PC-9 (cell line): Measurements from ENCODE around the gene CCDC43. TPM values are rescaled to one million over a fixed set of nuclear protein-coding genes. Genes with fewer than 3 reads are reported as not detected.

ENCODE experiments used
- BruUV-seq: library from RNA; stranded (reverse); fragments of 400-500 nt; replicated peaks from 2 replicates; lab custom pipeline; 2021; lab: Mats Ljungman, UMichigan
- CTCF ChIA-PET: fragments of 300-600 bp; sonication (Branson Sonifier 250); formaldehyde crosslinking; loops from one replicate; lab custom pipeline; 2022; ENCODE audit warnings: antibody characterized with exemption; lab: Charles Lee
- POLR2A ChIA-PET: fragments of 300-600 bp; sonication (Branson Sonifier 250); formaldehyde crosslinking; loops from one replicate; lab custom pipeline; 2022; ENCODE audit warnings: antibody characterized with exemption; ENCODE audit not compliant: unreplicated experiment; lab: Charles Lee
- DNase-seq, 2 experiments: peaks; one replicate each; pipeline versions ENCODE4 v3.0.0 to v3.0.0-alpha.2; 2015 to 2022; ENCODE audit warnings: mixed read lengths in 1 of 2
- H2AFZ ChIP-seq: fragments of 200-600 bp; sonication (generic); 2 replicates; pipeline ENCODE4 v1.8.1; 2017; ENCODE audit warnings: antibody characterized with exemption
- H3F3A ChIP-seq: fragments of 200-600 bp; sonication (generic); 2 replicates; pipeline ENCODE4 v1.8.1; 2017; ENCODE audit warnings: antibody characterized with exemption, mild to moderate bottlenecking, low read depth; ENCODE audit not compliant: insufficient read depth
- H3K27ac ChIP-seq: fragments of 200-600 bp; sonication (generic); 2 replicates; pipeline ENCODE4 v1.6.1; 2016; ENCODE audit warnings: mixed run types
- H3K27me3 ChIP-seq: fragments of 200-600 bp; sonication (generic); 2 replicates; pipeline ENCODE4 v1.6.1; 2016; ENCODE audit warnings: low read depth, mixed run types; ENCODE audit not compliant: insufficient read depth
- H3K36me3 ChIP-seq: fragments of 200-600 bp; sonication (generic); 2 replicates; pipeline ENCODE4 v1.6.1; 2016; ENCODE audit warnings: low read depth, mixed run types
- H3K4me1 ChIP-seq: fragments of 200-600 bp; sonication (generic); replicated peaks from 2 replicates; pipeline ENCODE4 v1.6.1; 2016; ENCODE audit warnings: mixed run types; ENCODE audit not compliant: insufficient read depth
- H3K4me2 ChIP-seq: fragments of 200-600 bp; sonication (generic); 2 replicates; pipeline ENCODE4 v1.6.1; 2017; ENCODE audit warnings: mixed run types
- H3K4me3 ChIP-seq: fragments of 200-600 bp; sonication (generic); 2 replicates; pipeline ENCODE4 v1.6.1; 2016; ENCODE audit warnings: mixed run types
- H3K79me2 ChIP-seq: fragments of 200-600 bp; sonication (generic); 2 replicates; pipeline ENCODE4 v1.6.1; 2017; ENCODE audit warnings: low read depth, mixed run types
- H3K9me2 ChIP-seq: fragments of 200-600 bp; sonication (generic); 2 replicates; pipeline ENCODE4 v1.8.1; 2017; ENCODE audit warnings: mild to moderate bottlenecking; ENCODE audit not compliant: insufficient read depth
- H3K9me3 ChIP-seq: fragments of 200-600 bp; sonication (generic); 2 replicates; pipeline ENCODE4 v1.8.1; 2016; ENCODE audit warnings: low read depth; ENCODE audit not compliant: insufficient read depth
- H4K20me1 ChIP-seq: fragments of 200-600 bp; sonication (generic); 2 replicates; pipeline ENCODE4 v1.8.1; 2017; ENCODE audit not compliant: insufficient read depth
- CTCF ChIP-seq: fragments of 200-600 bp; sonication (generic); conservative IDR thresholded peaks from 2 replicates; pipeline ENCODE4 v1.6.1; 2017; ENCODE audit warnings: mixed run types, antibody characterized with exemption, mild to moderate bottlenecking, moderate library complexity
- EZH2 ChIP-seq: fragments of 200-600 bp; sonication (generic); IDR thresholded peaks from 2 replicates; pipeline ENCODE4 v1.8.0; 2017; ENCODE audit warnings: antibody characterized with exemption, low read depth
- intact Hi-C: fragments of 100-400 bp; cut with micrococcal nuclease; formaldehyde crosslinking; loops from one replicate; pipeline ENCODE4 v1.10.0; 2022; ENCODE audit not compliant: unreplicated experiment
- total RNA-seq: library from RNA; stranded (reverse); gene quantifications from 2 replicates; pipeline ENCODE4 v1.2.3, GENCODE V29; 2021

Gene CCDC43
- total RNA-seq, 1 experiment from 2014 or later: 19.9 TPM

GRCh38 chr17:44666006-44666405 is 23.6 kb downstream of the CCDC43 start:
- TF ChIP-seq EZH2: no peak
- TF ChIP-seq CTCF: no peak
- H3K27me3 ChIP-seq: no peaks in the 10 kb centered on the region
- no peaks in the 10 kb centered on the region for H3K4me1 ChIP-seq
- no peaks in the 10 kb centered on the region for H4K20me1 ChIP-seq
- no peak for DNase-seq
- no peaks in the 10 kb centered on the region for H3K36me3 ChIP-seq
- no peak overlapping the region for H2AFZ ChIP-seq
- no peaks in the 10 kb centered on the region for H3K9me2 ChIP-seq
- POLR2A ChIA-PET: interaction anchor here (0.7 kb wide), 2 partner anchors 180 to 1095 kb away, joined by 4 to 7 read pairs; no protein-coding TSS in a partner anchor
- BruUV-seq: no TSS peak
- no peak overlapping the region for H3K4me3 ChIP-seq
- no peaks in the 10 kb centered on the region for H3K9me3 ChIP-seq
- no peaks in the 10 kb centered on the region; the same call in 1 of the 2 replicates for H3F3A ChIP-seq
- H3K79me2 ChIP-seq: no peaks in the 10 kb centered on the region
- CTCF ChIA-PET: no interaction called here
- H3K27ac ChIP-seq: no peak overlapping the region
- intact Hi-C loops: no loop called here
- no peak overlapping the region for H3K4me2 ChIP-seq

GRCh38 chr17:44664867-44665266 is 24.7 kb downstream of the CCDC43 start:
- ChIA-PET CTCF (no interaction called here), POLR2A (no interaction called here)
- Histone ChIP-seq H3K4me2 (no peak overlapping the region), H2AFZ (no peak overlapping the region), H3K9me2 (no peaks in the 10 kb centered on the region), H3F3A (no peaks in the 10 kb centered on the region; the same call in 1 of the 2 replicates), H3K27ac (no peak overlapping the region), H3K36me3 (no peaks in the 10 kb centered on the region), H3K27me3 (no peaks in the 10 kb centered on the region), H3K9me3 (no peaks in the 10 kb centered on the region), H3K4me1 (no peaks in the 10 kb centered on the region), H3K79me2 (no peaks in the 10 kb centered on the region), H4K20me1 (no peaks in the 10 kb centered on the region), H3K4me3 (no peak overlapping the region)
- no TSS peak for BruUV-seq
- TF ChIP-seq CTCF (no peak), EZH2 (no peak)
- intact Hi-C loops: no loop called here
- no peak for DNase-seq

- Histone ChIP-seq H3K27me3 (no peaks in the 10 kb centered on the region), H3F3A (no peaks in the 10 kb centered on the region; the same call in 1 of the 2 replicates), H3K4me2 (no peak overlapping the region), H3K4me1 (no peaks in the 10 kb centered on the region), H2AFZ (no peak overlapping the region), H4K20me1 (no peaks in the 10 kb centered on the region), H3K79me2 (no peaks in the 10 kb centered on the region), H3K27ac (no peak overlapping the region), H3K9me2 (no peaks in the 10 kb centered on the region), H3K9me3 (no peaks in the 10 kb centered on the region), H3K4me3 (no peak overlapping the region), H3K36me3 (no peaks in the 10 kb centered on the region)
- ChIA-PET CTCF (no interaction called here), POLR2A (no interaction called here)
- no peak for TF ChIP-seq CTCF
- TF ChIP-seq EZH2: no peak
- DNase-seq: no peak
- intact Hi-C loops: no loop called here
- BruUV-seq: no TSS peak
Measured at GRCh38 chr17:44663095-44663494, 26.5 kb downstream of the CCDC43 start.
